Fibroblast of mammary gland (primary cell): ENCODE measurements around the gene PSMD6.

Source experiments
- DNase-seq: peaks from one replicate; pipeline ENCODE4 v3.0.0-alpha.2; 2010; ENCODE audit warnings: low read depth
- H3K4me3 ChIP-seq: 2 replicates; pipeline ENCODE4 v1.5.1; 2011; ENCODE audit warnings: low read depth, mild to moderate bottlenecking, low read length, moderate library complexity; ENCODE audit not compliant: control insufficient read depth
- CTCF ChIP-seq: conservative IDR thresholded peaks from 2 replicates; pipeline ENCODE4 v1.5.1; 2011; ENCODE audit warnings: low read depth, low read length, inconsistent platforms; ENCODE audit not compliant: control insufficient read depth, insufficient read depth

Gene PSMD6

GRCh38 chr3:63970631-63971475, 52.4 kb downstream of the PSMD6 start:
- no peak for TF ChIP-seq CTCF
- DNase-seq = peak; percentile 31
- H3K4me3 ChIP-seq = no peak overlapping the region

GRCh38 chr3:63969876-63970275, 53.4 kb downstream of the PSMD6 start:
- DNase-seq = no peak
- no peak overlapping the region for H3K4me3 ChIP-seq
- TF ChIP-seq CTCF = no peak

- TF ChIP-seq CTCF = no peak
- H3K4me3 ChIP-seq = no peak overlapping the region
- DNase-seq = no peak
Observed at GRCh38 chr3:63968612-63969350, 54.5 kb downstream of the PSMD6 start.

- no peak overlapping the region for H3K4me3 ChIP-seq
- TF ChIP-seq CTCF = no peak
- DNase-seq = peak; percentile 48
Observed at GRCh38 chr3:63967675-63968611, 55.4 kb downstream of the PSMD6 start.

- DNase-seq = no peak
- H3K4me3 ChIP-seq = no peak overlapping the region
- TF ChIP-seq CTCF = no peak
Observed at GRCh38 chr3:63966871-63967270, 56.4 kb downstream of the PSMD6 start.

GRCh38 chr3:63966007-63966406, 57.3 kb downstream of the PSMD6 start:
- no peak for TF ChIP-seq CTCF
- no peak for DNase-seq
- H3K4me3 ChIP-seq = no peak overlapping the region
